ENCODE results near the gene PCP2.

The PCP2 gene

GRCh38 chr19:7611541-7612279 lies 21.8 kb downstream of the PCP2 start:
- CTCF ChIA-PET, result no interaction called here
- POLR2A ChIA-PET (ENCODE audit: low non-redundant PET), result interaction anchor here (0.6 kb wide), 1 partner anchor 26 kb away, joined by 5 read pairs; no protein-coding TSS in a partner anchor
- TF ChIP-seq CTCF (conservative IDR thresholded peaks at IDR 0.05; ENCODE audit: low read depth), result no peak

GRCh38 chr19:7610491-7611240 lies 22.9 kb downstream of the PCP2 start:
- TF ChIP-seq CTCF (conservative IDR thresholded peaks at IDR 0.05; ENCODE audit: low read depth), result no peak
- ChIA-PET CTCF (interaction anchor here (0.6 kb wide), 1 partner anchor 208 kb away, joined by 3 read pairs; no protein-coding TSS in a partner anchor), POLR2A (ENCODE audit: low non-redundant PET) (no interaction called here)

More at GRCh38 chr19:7611541-7612279, 21.8 kb downstream of the PCP2 start:
- DNase-seq (ENCODE audit: low spot score), result no peak
- no peak overlapping the region for H3K27ac ChIP-seq

GRCh38 chr19:7607874-7608560 lies 25.5 kb downstream of the PCP2 start:
- no peak overlapping the region for H3K27ac ChIP-seq
- no peak for TF ChIP-seq CTCF (conservative IDR thresholded peaks at IDR 0.05; ENCODE audit: low read depth)
- DNase-seq (ENCODE audit: low spot score), result no peak
- ChIA-PET CTCF (interaction anchor here (0.7 to 1.5 kb wide), 4 partner anchors 10 to 39 kb away, joined by 3 to 7 read pairs (median 5); no protein-coding TSS in a partner anchor), POLR2A (ENCODE audit: low non-redundant PET) (interaction anchor here (0.6 kb wide), 1 partner anchor 26 kb away, joined by 3 read pairs; no protein-coding TSS in a partner anchor)

More at GRCh38 chr19:7610491-7611240, 22.9 kb downstream of the PCP2 start:
- no peak for DNase-seq (ENCODE audit: low spot score)
- no peak overlapping the region for H3K27ac ChIP-seq

- no peak for TF ChIP-seq CTCF (conservative IDR thresholded peaks at IDR 0.05; ENCODE audit: low read depth)
- POLR2A ChIA-PET (ENCODE audit: low non-redundant PET), result interaction anchor here (0.6 to 0.8 kb wide), 2 partner anchors 11 to 25 kb away, joined by 3 read pairs; no protein-coding TSS in a partner anchor
- no peak overlapping the region for H3K27ac ChIP-seq
- no peak for DNase-seq (ENCODE audit: low spot score)
- CTCF ChIA-PET, result no interaction called here
Measured at GRCh38 chr19:7607212-7607873, 26.2 kb downstream of the PCP2 start.

GRCh38 chr19:7606289-7606688 lies 27.2 kb downstream of the PCP2 start:
- H3K27ac ChIP-seq, result no peak overlapping the region
- DNase-seq (ENCODE audit: low spot score), result no peak
- ChIA-PET POLR2A (ENCODE audit: low non-redundant PET) (no interaction called here), CTCF (no interaction called here)
- no peak for TF ChIP-seq CTCF (conservative IDR thresholded peaks at IDR 0.05; ENCODE audit: low read depth)

Data from RWPE1 (cell line).